Panc1 (cell line): ENCODE results near the gene PBX2. TPM values are rescaled to one million over a fixed set of nuclear protein-coding genes. Genes with fewer than 3 reads are reported as not detected.

Experiments
- ATAC-seq: fragments of 200-7000 bp; cut with Tn5 transposase; 2 replicates; pipeline ENCODE4 v1.9.1; 2020; ENCODE audit warnings: mild to moderate bottlenecking, moderate library complexity
- BruUV-seq: library from RNA; stranded (reverse); fragments of 400-500 nt; replicated peaks from 2 replicates; lab custom pipeline; 2021; lab: Mats Ljungman, UMichigan
- CTCF ChIA-PET: fragments of 300-600 bp; sonication (Branson Sonifier 250); formaldehyde crosslinking; loops from one replicate; lab custom pipeline; 2022; ENCODE audit warnings: antibody characterized with exemption; lab: Charles Lee
- POLR2A ChIA-PET: fragments of 300-600 bp; sonication (Branson Sonifier 250); formaldehyde crosslinking; loops from one replicate; lab custom pipeline; 2022; ENCODE audit warnings: antibody characterized with exemption; lab: Charles Lee
- DNase-seq: peaks from one replicate; pipeline ENCODE4 v3.0.0-alpha.2; 2010; ENCODE audit warnings: low read depth, low spot score
- H3K27ac ChIP-seq: 2 replicates; pipeline ENCODE4 v1.5.1; 2011; ENCODE audit warnings: mild to moderate bottlenecking, low read length, inconsistent platforms
- H3K27me3 ChIP-seq: fragments of 200-500 bp; sonication (Bioruptor generic); 2 replicates; pipeline ENCODE4 v1.6.0; 2014; ENCODE audit warnings: low read length, inconsistent platforms; ENCODE audit not compliant: control insufficient read depth, insufficient read depth
- H3K36me3 ChIP-seq: fragments of 200-500 bp; sonication (Bioruptor generic); 2 replicates; pipeline ENCODE4 v1.5.1; 2014; ENCODE audit warnings: inconsistent platforms, mild to moderate bottlenecking, low read length, moderate library complexity; ENCODE audit not compliant: control insufficient read depth, insufficient read depth
- H3K4me1 ChIP-seq: 2 replicates; pipeline ENCODE4 v1.5.1; 2011; ENCODE audit warnings: inconsistent platforms, mild to moderate bottlenecking, low read length, moderate library complexity; ENCODE audit not compliant: control insufficient read depth, insufficient read depth
- H3K4me3 ChIP-seq, 2 experiments: 2 replicates each; pipeline ENCODE4 v1.5.1; 2011 to 2012; ENCODE audit warnings: low read depth in 2 of 2, low read length in 2 of 2, mild to moderate bottlenecking in 2 of 2, inconsistent platforms in 1 of 2, moderate library complexity in 1 of 2
- H3K9me3 ChIP-seq: fragments of 200-500 bp; sonication (Bioruptor generic); 2 replicates; pipeline ENCODE4 v1.5.1; 2014; ENCODE audit warnings: low read depth, mild to moderate bottlenecking, inconsistent platforms, low read length, moderate library complexity; ENCODE audit not compliant: control insufficient read depth, insufficient read depth
- CTCF ChIP-seq: fragments of 450-650 bp; IDR thresholded peaks from 2 replicates; pipeline ENCODE4 v1.5.1; 2017; ENCODE audit warnings: mild to moderate bottlenecking
- POLR2AphosphoS5 ChIP-seq: IDR thresholded peaks from 2 replicates; pipeline ENCODE4 v1.6.1; 2012; ENCODE audit warnings: mild to moderate bottlenecking, low read depth, low read length, moderate library complexity
- REST ChIP-seq, 2 experiments: IDR thresholded peaks; 2 replicates each; pipeline ENCODE4 v1.6.1; 2011 to 2012; ENCODE audit warnings: low read depth in 2 of 2, control low read depth in 1 of 2, low read length in 1 of 2, mild to moderate bottlenecking in 1 of 2, moderate library complexity in 1 of 2; ENCODE audit not compliant: insufficient read depth in 1 of 2
- SIN3A ChIP-seq: IDR thresholded peaks from 2 replicates; pipeline ENCODE4 v1.6.1; 2012; ENCODE audit warnings: low read depth, mild to moderate bottlenecking, low read length, moderate library complexity, borderline replicate concordance; ENCODE audit not compliant: insufficient read depth
- TCF7L2 ChIP-seq: IDR thresholded peaks from 2 replicates; pipeline ENCODE4 v1.6.1; 2011; ENCODE audit warnings: mild to moderate bottlenecking, low read depth, low read length, inconsistent platforms
- in situ Hi-C: cut with HindIII; loops from 2 replicates; pipeline ENCODE4 v1.10.0; 2016; ENCODE audit warnings: low sequenced_read_pairs, low pct_unique_long_range_greater_than_20kb
- intact Hi-C: fragments of 100-400 bp; cut with micrococcal nuclease; formaldehyde crosslinking; loops from one replicate; pipeline ENCODE4 v1.10.0; 2022; ENCODE audit not compliant: unreplicated experiment
- total RNA-seq: library from RNA; stranded (reverse); gene quantifications from one replicate; pipeline ENCODE4 v1.2.1, GENCODE V29; 2021; ENCODE audit not compliant: unreplicated experiment

Gene PBX2
- total RNA-seq, 1 experiment from 2014 or later = 76.2 TPM

- Histone ChIP-seq H3K27ac (no peak within 1 kb of the TSS), H3K4me1 (no peaks in the 10 kb centered on the region), H3K36me3 (no peaks in the 10 kb centered on the region), H3K4me3 (no peak within 1 kb of the TSS), H3K27me3 (no peaks in the 10 kb centered on the region), H3K9me3 (no peaks in the 10 kb centered on the region)
- no TSS peak for BruUV-seq
- CTCF ChIA-PET = interaction anchor here (0.7 kb wide), 1 partner anchor 13 kb away, joined by 3 read pairs; no protein-coding TSS in a partner anchor
- intact Hi-C loops = no loop called here
- ATAC-seq = no peak
- in situ Hi-C loops = no loop called here
- DNase-seq = no peak
- POLR2A ChIA-PET = no interaction called here
- no peak for TF ChIP-seq SIN3A
- no peak for TF ChIP-seq TCF7L2
- no peak for TF ChIP-seq POLR2AphosphoS5
- no peak for TF ChIP-seq CTCF
These were observed 25.7 kb downstream of the PBX2 start, which contains the start of gene EGFL8 for GRCh38 chr6:32164295-32164694. Gene EGFL8 (plus strand): TSS chr6:32164595. CDS start chr6:32166166, 1,571 bp downstream.

- no peak for ATAC-seq
- DNase-seq = no peak
- no TSS peak for BruUV-seq
- no peak overlapping the region for H3K4me3 ChIP-seq
- CTCF ChIA-PET = interaction anchor here (0.7 kb wide), 1 partner anchor 14 kb away, joined by 3 read pairs; no protein-coding TSS in a partner anchor
- no peaks in the 10 kb centered on the region for H3K27me3 ChIP-seq
- H3K9me3 ChIP-seq = no peaks in the 10 kb centered on the region
- no peaks in the 10 kb centered on the region for H3K4me1 ChIP-seq
- no peak overlapping the region for H3K27ac ChIP-seq
- in situ Hi-C loops (no loop called here), intact Hi-C loops (no loop called here)
- no peaks in the 10 kb centered on the region for H3K36me3 ChIP-seq
- POLR2A ChIA-PET = interaction anchor here (0.5 kb wide), 1 partner anchor 22 kb away, joined by 3 read pairs; no protein-coding TSS in a partner anchor
- TF ChIP-seq POLR2AphosphoS5 = no peak
- TF ChIP-seq CTCF = no peak
- no peak for TF ChIP-seq REST (IDR thresholded peaks at IDR 0.05; ENCODE audit: insufficient read depth in 1 of 2, low read depth in 2 of 2, low read length in 1 of 2)
- no peak for TF ChIP-seq TCF7L2
- TF ChIP-seq SIN3A = no peak
These were observed 26.3 kb downstream of the PBX2 start for GRCh38 chr6:32163559-32164258.
